ENCODE results near the gene ENO1. TPM values are rescaled to one million over a fixed set of nuclear protein-coding genes. Genes with fewer than 3 reads are reported as not detected.

Gene ENO1
- total and polyA plus RNA-seq, 2 of the 4 experiments (the other 2 are of a cell fraction) = 2,125 to 3,643 TPM

GRCh38 chr1:8908388-8909151 is 30.1 kb upstream of the ENO1 start:
- 75% methylated on average over 2 of the region's 18 CpGs; no CpG with 5 or more reads in 1 of the 2 experiments for WGBS, 2 experiments (ENCODE audit: extremely low coverage in 2 of 2, insufficient read length in 1 of 2)
- peak overlapping the region; percentile 21; the same call in 1 of the 2 replicates for H2BK120ac ChIP-seq (ENCODE audit: low read depth, low read length)
- H4K91ac ChIP-seq (ENCODE audit: insufficient read depth, low read depth, low read length) = no peak overlapping the region
- H3K79me1 ChIP-seq (ENCODE audit: low read depth in 1 of 2, low read length in 2 of 2) = no peaks in the 10 kb centered on the region
- H2BK15ac ChIP-seq (ENCODE audit: low read depth, low read length) = no peak overlapping the region; the same call in 2 of the 3 replicates
- H4K5ac ChIP-seq (ENCODE audit: low read depth, low read length) = no peak overlapping the region
- no peak overlapping the region for H2BK5ac ChIP-seq (ENCODE audit: low read depth, low read length, poor library complexity, severe bottlenecking)
- H3K4me1 ChIP-seq (ENCODE audit: control insufficient read depth, insufficient read depth, low read length) = peaks cover 6% of the 10 kb centered on the region
- no peak overlapping the region for H3K27ac ChIP-seq (ENCODE audit: insufficient read depth, low read length)
- peaks cover 4% of the 10 kb centered on the region for H3K9me3 ChIP-seq (ENCODE audit: control insufficient read depth, insufficient read depth, low read length)
- TF ChIP-seq CEBPB (IDR thresholded peaks at IDR 0.05; ENCODE audit: low read depth, low read length) (peak; percentile 59), BHLHE40 (IDR thresholded peaks at IDR 0.05; ENCODE audit: low read depth, low read length) (no peak), FOS (IDR thresholded peaks at IDR 0.05; ENCODE audit: low read depth, low read length) (no peak), MAFK (IDR thresholded peaks at IDR 0.05; ENCODE audit: low read depth, low read length) (no peak), USF2 (IDR thresholded peaks at IDR 0.05; ENCODE audit: low read depth, low read length) (no peak)
- H4K20me1 ChIP-seq (ENCODE audit: insufficient read depth, low read length) = no peaks in the 10 kb centered on the region
- H3K4ac ChIP-seq (ENCODE audit: low read depth, low read length) = no peak overlapping the region
- no peak overlapping the region for H3K9ac ChIP-seq (ENCODE audit: low read depth, low read length)
- no peak overlapping the region for H2AFZ ChIP-seq (replicated peaks; ENCODE audit: low read length, poor library complexity)
- no peaks in the 10 kb centered on the region for H3K27me3 ChIP-seq (ENCODE audit: control insufficient read depth, insufficient read depth, low read length)
- H3K14ac ChIP-seq (replicated peaks; ENCODE audit: low read depth, low read length) = no peak overlapping the region
- no peak overlapping the region for H2AK9ac ChIP-seq (replicated peaks; ENCODE audit: low read depth, low read length, poor library complexity)
- ChIA-PET POLR2A (ENCODE audit: unreplicated experiment) (no interaction called here), CTCF (interaction anchor here (1.8 kb wide), 1 partner anchor 96 kb away, joined by 4 read pairs; no protein-coding TSS in a partner anchor)
- intact Hi-C loops (cut with micrococcal nuclease) (no loop called here), dilution Hi-C loops (cut with HindIII; ENCODE audit: low sequenced_read_pairs, unreplicated experiment) (no loop called here), in situ Hi-C loops (cut with MboI; ENCODE audit: low sequenced_read_pairs) (loop anchor here (25.0 kb wide), 1 partner anchor 579 kb away; no protein-coding TSS in a partner anchor)
- H2AK5ac ChIP-seq (ENCODE audit: low read depth, low read length) = no peak overlapping the region
- no peak overlapping the region for H3K18ac ChIP-seq (ENCODE audit: low read depth, low read length)
- BruUV-seq (replicated peaks) = no TSS peak
- peaks cover 9% of the 10 kb centered on the region for H3K9me1 ChIP-seq (ENCODE audit: insufficient read depth, low read length)
- H3K4me3 ChIP-seq (ENCODE audit: insufficient read depth, low read depth, low read length) = no peak overlapping the region
- H3K36me3 ChIP-seq (ENCODE audit: control insufficient read depth, insufficient read depth, low read length) = no peaks in the 10 kb centered on the region
- no peak overlapping the region for H4K8ac ChIP-seq (ENCODE audit: low read depth in 2 of 2, low read length in 2 of 2)
- H3K4me2 ChIP-seq (ENCODE audit: low read depth, low read length) = no peak overlapping the region
- H2BK20ac ChIP-seq (ENCODE audit: low read depth, low read length) = 0 out of 2 replicates have a peak overlapping the region, but pooled peaks have one; percentile 59
- DNase-seq (no peak), ATAC-seq (ENCODE audit: low read depth) (no peak)
- H3K56ac ChIP-seq (ENCODE audit: extremely low read depth, insufficient read depth, low read length) = no peak overlapping the region
- no peak overlapping the region for H3K23ac ChIP-seq (ENCODE audit: low read depth, low read length)
